WTC11 (cell line): ENCODE data around the gene TWF2. TPM values are rescaled to one million over a fixed set of nuclear protein-coding genes. Genes with fewer than 3 reads are reported as not detected.

Experiments used
- ATAC-seq: fragments of 200-7000 bp; cut with Tn5 transposase; 2 replicates; pipeline ENCODE4 v1.10.0; 2021; ENCODE audit warnings: mild to moderate bottlenecking, moderate library complexity
- CTCF ChIA-PET: fragments of 300-600 bp; sonication (Branson Sonifier 250); formaldehyde crosslinking; loops from one replicate; lab custom pipeline; 2021; ENCODE audit warnings: antibody characterized with exemption; lab: Charles Lee
- POLR2A ChIA-PET: fragments of 350-600 bp; sonication (Branson Sonifier 250); formaldehyde crosslinking; loops from one replicate; lab custom pipeline; 2021; ENCODE audit warnings: antibody characterized with exemption; lab: Charles Lee
- DNase-seq: peaks from one replicate; pipeline ENCODE4 v3.0.0; 2021; ENCODE audit warnings: low spot score
- H3K27ac Mint-ChIP-seq: 2 replicates; pipeline ENCODE4 v1.8.0; 2021; ENCODE audit warnings: mixed read lengths
- H3K27me3 Mint-ChIP-seq: 2 replicates; pipeline ENCODE4 v1.8.0; 2021; ENCODE audit warnings: low read depth, mild to moderate bottlenecking, moderate library complexity, mixed read lengths
- H3K36me3 Mint-ChIP-seq: 2 replicates; pipeline ENCODE4 v1.8.0; 2021; ENCODE audit warnings: mixed read lengths
- H3K4me1 Mint-ChIP-seq: 2 replicates; pipeline ENCODE4 v1.8.0; 2022; ENCODE audit warnings: mixed read lengths
- H3K4me3 Mint-ChIP-seq: 2 replicates; pipeline ENCODE4 v1.8.0; 2021; ENCODE audit warnings: mild to moderate bottlenecking, moderate library complexity, mixed read lengths
- H3K9me3 Mint-ChIP-seq: 2 replicates; pipeline ENCODE4 v1.8.0; 2021; ENCODE audit warnings: mixed read lengths
- CREM ChIP-seq: sonication (generic); formaldehyde crosslinking; IDR thresholded peaks from 2 replicates; pipeline ENCODE4 v1.8.1; 2022; ENCODE audit warnings: mild to moderate bottlenecking, missing genetic modification reagents, moderate library complexity
- ETV6 ChIP-seq: sonication (generic); formaldehyde crosslinking; IDR thresholded peaks from 2 replicates; pipeline ENCODE4 v1.8.1; 2022; ENCODE audit warnings: mild to moderate bottlenecking, missing genetic modification reagents
- GRHL2 ChIP-seq: fragments of 250-450 bp; sonication (Bioruptor Pico); IDR thresholded peaks from 2 replicates; pipeline ENCODE4 v1.8.0; 2022; ENCODE audit warnings: mild to moderate bottlenecking, moderate library complexity; ENCODE audit not compliant: insufficient replicate concordance, severe bottlenecking
- NFYB ChIP-seq: sonication (generic); formaldehyde crosslinking; conservative IDR thresholded peaks from 2 replicates; pipeline ENCODE4 v1.8.0; 2022; ENCODE audit warnings: low read depth, missing genetic modification reagents
- NR2C2 ChIP-seq: sonication (generic); formaldehyde crosslinking; IDR thresholded peaks from 2 replicates; pipeline ENCODE4 v1.8.0; 2022; ENCODE audit warnings: mild to moderate bottlenecking, missing genetic modification reagents
- OVOL2 ChIP-seq: fragments of 250-450 bp; sonication (Bioruptor Pico); IDR thresholded peaks from 2 replicates; pipeline ENCODE4 v1.9.0; 2021; ENCODE audit warnings: mild to moderate bottlenecking, borderline replicate concordance
- PRRX2 ChIP-seq: fragments of 250-450 bp; sonication (Bioruptor Pico); IDR thresholded peaks from 2 replicates; pipeline ENCODE4 v1.8.0; 2021; ENCODE audit warnings: mild to moderate bottlenecking
- RORB ChIP-seq: fragments of 250-450 bp; sonication (Bioruptor Pico); IDR thresholded peaks from 2 replicates; pipeline ENCODE4 v1.9.0; 2021; ENCODE audit warnings: mild to moderate bottlenecking
- ZBTB21 ChIP-seq: sonication (generic); formaldehyde crosslinking; IDR thresholded peaks from 2 replicates; pipeline ENCODE4 v1.8.1; 2023; ENCODE audit warnings: mild to moderate bottlenecking, missing genetic modification reagents, borderline replicate concordance
- ZNF121 ChIP-seq: sonication (generic); formaldehyde crosslinking; IDR thresholded peaks from 2 replicates; pipeline ENCODE4 v1.8.0; 2023; ENCODE audit warnings: missing genetic modification reagents
- ZNF138 ChIP-seq: sonication (generic); formaldehyde crosslinking; conservative IDR thresholded peaks from 2 replicates; pipeline ENCODE4 v1.8.1; 2022; ENCODE audit warnings: mild to moderate bottlenecking, moderate library complexity, missing genetic modification reagents
- total RNA-seq: library from RNA; stranded (reverse); gene quantifications from 3 replicates; pipeline ENCODE4 v1.2.3, GENCODE V29; 2021
- TF ChIP-seq, protein P1 (sequence below): fragments of 250-450 bp; sonication (Bioruptor Pico); IDR thresholded peaks from 2 replicates; pipeline ENCODE4 v1.9.0; 2021; ENCODE audit warnings: mild to moderate bottlenecking
- TF ChIP-seq, protein P2 (sequence below): fragments of 250-450 bp; sonication (Bioruptor Pico); IDR thresholded peaks from 2 replicates; pipeline ENCODE4 v1.9.0; 2021; ENCODE audit warnings: moderate library complexity, mild to moderate bottlenecking, inconsistent platforms, borderline replicate concordance
- TF ChIP-seq, protein P3 (sequence below): sonication (generic); formaldehyde crosslinking; IDR thresholded peaks from 2 replicates; pipeline ENCODE4 v1.8.0; 2022; ENCODE audit warnings: mild to moderate bottlenecking, missing genetic modification reagents
- TF ChIP-seq, protein P4 (sequence below): sonication (generic); formaldehyde crosslinking; IDR thresholded peaks from 2 replicates; pipeline ENCODE4 v1.8.1; 2023; ENCODE audit warnings: mild to moderate bottlenecking, missing genetic modification reagents, moderate library complexity
- TF ChIP-seq, protein P5 (sequence below): sonication (generic); formaldehyde crosslinking; IDR thresholded peaks from 2 replicates; pipeline ENCODE4 v1.8.1; 2023; ENCODE audit warnings: mild to moderate bottlenecking, missing genetic modification reagents, moderate library complexity
- TF ChIP-seq, protein P6 (sequence below): sonication (generic); formaldehyde crosslinking; IDR thresholded peaks from 2 replicates; pipeline ENCODE4 v1.8.1; 2023; ENCODE audit warnings: mild to moderate bottlenecking, missing genetic modification reagents
- TF ChIP-seq, protein P7 (sequence below): fragments of 250-450 bp; sonication (Bioruptor Pico); IDR thresholded peaks from 2 replicates; pipeline ENCODE4 v1.8.0; 2021; ENCODE audit warnings: mild to moderate bottlenecking

TWF2 gene
- total RNA-seq, 1 experiment from 2014 or later, result 71.1 TPM

DNA sequence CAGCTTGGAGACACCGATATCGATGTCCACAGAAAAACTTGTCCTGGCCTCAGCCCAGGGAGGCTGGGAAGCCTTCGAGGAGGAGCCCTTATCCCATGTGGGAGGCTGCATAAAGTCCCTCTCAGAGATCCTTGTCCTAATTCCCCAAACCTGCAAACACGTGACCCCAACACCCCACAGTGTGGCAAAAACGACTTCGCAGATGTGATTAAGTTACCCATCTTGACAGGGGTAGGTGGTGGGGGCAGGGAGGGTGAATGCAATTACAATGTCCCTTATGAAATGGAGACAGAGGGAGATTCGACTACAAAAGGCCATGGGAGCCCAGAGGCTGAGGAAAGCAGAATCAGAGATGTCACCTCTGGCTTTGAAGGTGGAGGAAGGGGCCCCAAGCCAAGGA is 11.2 kb downstream of the TWF2 start:
- Mint-ChIP-seq H3K4me3 (no peak overlapping the region), H3K27me3 (no peaks in the 10 kb centered on the region), H3K9me3 (no peaks in the 10 kb centered on the region), H3K27ac (no peak overlapping the region), H3K36me3 (peaks cover 13% of the 10 kb centered on the region), H3K4me1 (peaks cover 3% of the 10 kb centered on the region; the same call in 1 of the 2 replicates)
- CTCF ChIA-PET, result interaction anchor here (0.6 to 1.6 kb wide), 6 partner anchors 10 to 232 kb away, joined by 3 to 9 read pairs (median 4); partner anchors contain the start of genes POC1A and TWF2
- TF ChIP-seq ZNF138 (no peak), PRRX2 (CRISPR knock-in tag) (no peak), CREM (CRISPR knock-in tag) (no peak), ETV6 (no peak), OVOL2 (no peak), ZBTB21 (CRISPR knock-in tag) (no peak), GRHL2 (no peak), RORB (CRISPR knock-in tag) (no peak), NFYB (CRISPR knock-in tag) (no peak), ZNF121 (CRISPR knock-in tag) (no peak), NR2C2 (CRISPR knock-in tag) (no peak)
- TF ChIP-seq, protein P1, sequence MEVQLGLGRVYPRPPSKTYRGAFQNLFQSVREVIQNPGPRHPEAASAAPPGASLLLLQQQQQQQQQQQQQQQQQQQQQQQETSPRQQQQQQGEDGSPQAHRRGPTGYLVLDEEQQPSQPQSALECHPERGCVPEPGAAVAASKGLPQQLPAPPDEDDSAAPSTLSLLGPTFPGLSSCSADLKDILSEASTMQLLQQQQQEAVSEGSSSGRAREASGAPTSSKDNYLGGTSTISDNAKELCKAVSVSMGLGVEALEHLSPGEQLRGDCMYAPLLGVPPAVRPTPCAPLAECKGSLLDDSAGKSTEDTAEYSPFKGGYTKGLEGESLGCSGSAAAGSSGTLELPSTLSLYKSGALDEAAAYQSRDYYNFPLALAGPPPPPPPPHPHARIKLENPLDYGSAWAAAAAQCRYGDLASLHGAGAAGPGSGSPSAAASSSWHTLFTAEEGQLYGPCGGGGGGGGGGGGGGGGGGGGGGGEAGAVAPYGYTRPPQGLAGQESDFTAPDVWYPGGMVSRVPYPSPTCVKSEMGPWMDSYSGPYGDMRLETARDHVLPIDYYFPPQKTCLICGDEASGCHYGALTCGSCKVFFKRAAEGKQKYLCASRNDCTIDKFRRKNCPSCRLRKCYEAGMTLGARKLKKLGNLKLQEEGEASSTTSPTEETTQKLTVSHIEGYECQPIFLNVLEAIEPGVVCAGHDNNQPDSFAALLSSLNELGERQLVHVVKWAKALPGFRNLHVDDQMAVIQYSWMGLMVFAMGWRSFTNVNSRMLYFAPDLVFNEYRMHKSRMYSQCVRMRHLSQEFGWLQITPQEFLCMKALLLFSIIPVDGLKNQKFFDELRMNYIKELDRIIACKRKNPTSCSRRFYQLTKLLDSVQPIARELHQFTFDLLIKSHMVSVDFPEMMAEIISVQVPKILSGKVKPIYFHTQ, result no peak
- TF ChIP-seq, protein P2, sequence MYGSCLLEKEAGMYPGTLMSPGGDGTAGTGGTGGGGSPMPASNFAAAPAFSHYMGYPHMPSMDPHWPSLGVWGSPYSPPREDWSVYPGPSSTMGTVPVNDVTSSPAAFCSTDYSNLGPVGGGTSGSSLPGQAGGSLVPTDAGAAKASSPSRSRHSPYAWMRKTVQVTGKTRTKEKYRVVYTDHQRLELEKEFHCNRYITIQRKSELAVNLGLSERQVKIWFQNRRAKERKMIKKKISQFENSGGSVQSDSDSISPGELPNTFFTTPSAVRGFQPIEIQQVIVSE (CRISPR knock-in tag), result no peak
- TF ChIP-seq, protein P3, sequence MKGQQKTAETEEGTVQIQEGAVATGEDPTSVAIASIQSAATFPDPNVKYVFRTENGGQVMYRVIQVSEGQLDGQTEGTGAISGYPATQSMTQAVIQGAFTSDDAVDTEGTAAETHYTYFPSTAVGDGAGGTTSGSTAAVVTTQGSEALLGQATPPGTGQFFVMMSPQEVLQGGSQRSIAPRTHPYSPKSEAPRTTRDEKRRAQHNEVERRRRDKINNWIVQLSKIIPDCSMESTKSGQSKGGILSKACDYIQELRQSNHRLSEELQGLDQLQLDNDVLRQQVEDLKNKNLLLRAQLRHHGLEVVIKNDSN (CRISPR knock-in tag), result no peak
- TF ChIP-seq, protein P4, sequence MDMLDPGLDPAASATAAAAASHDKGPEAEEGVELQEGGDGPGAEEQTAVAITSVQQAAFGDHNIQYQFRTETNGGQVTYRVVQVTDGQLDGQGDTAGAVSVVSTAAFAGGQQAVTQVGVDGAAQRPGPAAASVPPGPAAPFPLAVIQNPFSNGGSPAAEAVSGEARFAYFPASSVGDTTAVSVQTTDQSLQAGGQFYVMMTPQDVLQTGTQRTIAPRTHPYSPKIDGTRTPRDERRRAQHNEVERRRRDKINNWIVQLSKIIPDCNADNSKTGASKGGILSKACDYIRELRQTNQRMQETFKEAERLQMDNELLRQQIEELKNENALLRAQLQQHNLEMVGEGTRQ (CRISPR knock-in tag), result no peak
- TF ChIP-seq, protein P5, sequence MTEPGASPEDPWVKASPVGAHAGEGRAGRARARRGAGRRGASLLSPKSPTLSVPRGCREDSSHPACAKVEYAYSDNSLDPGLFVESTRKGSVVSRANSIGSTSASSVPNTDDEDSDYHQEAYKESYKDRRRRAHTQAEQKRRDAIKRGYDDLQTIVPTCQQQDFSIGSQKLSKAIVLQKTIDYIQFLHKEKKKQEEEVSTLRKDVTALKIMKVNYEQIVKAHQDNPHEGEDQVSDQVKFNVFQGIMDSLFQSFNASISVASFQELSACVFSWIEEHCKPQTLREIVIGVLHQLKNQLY (CRISPR knock-in tag), result no peak
- TF ChIP-seq, protein P6, sequence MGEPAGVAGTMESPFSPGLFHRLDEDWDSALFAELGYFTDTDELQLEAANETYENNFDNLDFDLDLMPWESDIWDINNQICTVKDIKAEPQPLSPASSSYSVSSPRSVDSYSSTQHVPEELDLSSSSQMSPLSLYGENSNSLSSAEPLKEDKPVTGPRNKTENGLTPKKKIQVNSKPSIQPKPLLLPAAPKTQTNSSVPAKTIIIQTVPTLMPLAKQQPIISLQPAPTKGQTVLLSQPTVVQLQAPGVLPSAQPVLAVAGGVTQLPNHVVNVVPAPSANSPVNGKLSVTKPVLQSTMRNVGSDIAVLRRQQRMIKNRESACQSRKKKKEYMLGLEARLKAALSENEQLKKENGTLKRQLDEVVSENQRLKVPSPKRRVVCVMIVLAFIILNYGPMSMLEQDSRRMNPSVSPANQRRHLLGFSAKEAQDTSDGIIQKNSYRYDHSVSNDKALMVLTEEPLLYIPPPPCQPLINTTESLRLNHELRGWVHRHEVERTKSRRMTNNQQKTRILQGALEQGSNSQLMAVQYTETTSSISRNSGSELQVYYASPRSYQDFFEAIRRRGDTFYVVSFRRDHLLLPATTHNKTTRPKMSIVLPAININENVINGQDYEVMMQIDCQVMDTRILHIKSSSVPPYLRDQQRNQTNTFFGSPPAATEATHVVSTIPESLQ (CRISPR knock-in tag), result no peak
- TF ChIP-seq, protein P7, sequence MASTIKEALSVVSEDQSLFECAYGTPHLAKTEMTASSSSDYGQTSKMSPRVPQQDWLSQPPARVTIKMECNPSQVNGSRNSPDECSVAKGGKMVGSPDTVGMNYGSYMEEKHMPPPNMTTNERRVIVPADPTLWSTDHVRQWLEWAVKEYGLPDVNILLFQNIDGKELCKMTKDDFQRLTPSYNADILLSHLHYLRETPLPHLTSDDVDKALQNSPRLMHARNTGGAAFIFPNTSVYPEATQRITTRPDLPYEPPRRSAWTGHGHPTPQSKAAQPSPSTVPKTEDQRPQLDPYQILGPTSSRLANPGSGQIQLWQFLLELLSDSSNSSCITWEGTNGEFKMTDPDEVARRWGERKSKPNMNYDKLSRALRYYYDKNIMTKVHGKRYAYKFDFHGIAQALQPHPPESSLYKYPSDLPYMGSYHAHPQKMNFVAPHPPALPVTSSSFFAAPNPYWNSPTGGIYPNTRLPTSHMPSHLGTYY (CRISPR knock-in tag), result no peak
- ATAC-seq (no peak), DNase-seq (no peak)
- POLR2A ChIA-PET, result no interaction called here
